H1 (cell line): ENCODE results near the gene APBA2.

Experiments
- BCL11A ChIP-seq, 2 experiments: IDR thresholded peaks; one replicate each; pipeline ENCODE4 v1.6.1; 2011; ENCODE audit warnings: low read depth in 2 of 2, low read length in 2 of 2, mild to moderate bottlenecking in 2 of 2
- CTBP2 ChIP-seq: IDR thresholded peaks from 2 replicates; pipeline ENCODE4 v1.7.0; 2011; ENCODE audit warnings: borderline replicate concordance, mild to moderate bottlenecking, moderate library complexity, mixed read lengths, low read length; ENCODE audit not compliant: insufficient read depth, insufficient read length
- GABPA ChIP-seq: IDR thresholded peaks from 2 replicates; pipeline ENCODE4 v1.6.1; 2011; ENCODE audit warnings: mild to moderate bottlenecking, low read length, moderate library complexity, borderline replicate concordance; ENCODE audit not compliant: insufficient read depth
- JUN ChIP-seq: IDR thresholded peaks from 2 replicates; pipeline ENCODE4 v1.6.1; 2011; ENCODE audit warnings: low read depth, mild to moderate bottlenecking, improper control_type of control experiment, low read length
- KDM1A ChIP-seq: fragments of 200-600, 300-600 bp; sonication (generic); IDR thresholded peaks from 2 replicates; pipeline ENCODE4 v1.7.1; 2016; ENCODE audit warnings: mild to moderate bottlenecking, low read length, borderline replicate concordance
- NRF1 ChIP-seq: IDR thresholded peaks from 2 replicates; pipeline ENCODE4 v1.6.1; 2011; ENCODE audit warnings: mild to moderate bottlenecking, low read depth, low read length, improper control_type of control experiment
- POLR2A ChIP-seq, 2 experiments: IDR thresholded peaks; 1 replicate in 1 of 2; 2 replicates in 1 of 2; pipeline ENCODE4 v1.6.1; 2011; ENCODE audit warnings: low read depth in 2 of 2, low read length in 2 of 2, mild to moderate bottlenecking in 2 of 2; ENCODE audit errors: control extremely low read depth in 1 of 2
- RFX5 ChIP-seq: IDR thresholded peaks from 2 replicates; pipeline ENCODE4 v1.6.1; 2011; ENCODE audit warnings: low read depth, low read length, improper control_type of control experiment, borderline replicate concordance
- SP2 ChIP-seq: IDR thresholded peaks from 2 replicates; pipeline ENCODE4 v1.6.1; 2012; ENCODE audit warnings: mild to moderate bottlenecking, low read length, inconsistent platforms
- SRF ChIP-seq: IDR thresholded peaks from 2 replicates; pipeline ENCODE4 v1.6.1; 2011; ENCODE audit warnings: mild to moderate bottlenecking, low read depth, low read length, moderate library complexity
- ZNF274 ChIP-seq: IDR thresholded peaks from 2 replicates; pipeline ENCODE4 v1.7.0; 2012; ENCODE audit warnings: low read length, borderline replicate concordance; ENCODE audit errors: extremely low read depth
- TF ChIP-seq, protein P1 (sequence below), 3 experiments: IDR thresholded peaks; 1 replicate in 2 of 3; 2 replicates in 1 of 3; pipeline versions ENCODE4 v1.5.1 to v1.6.1; 2011; ENCODE audit warnings: low read length in 3 of 3, mild to moderate bottlenecking in 3 of 3, inconsistent platforms in 2 of 3, low read depth in 1 of 3, moderate library complexity in 1 of 3; ENCODE audit not compliant: insufficient read depth in 1 of 3; ENCODE audit errors: control extremely low read depth in 1 of 3
- TF ChIP-seq, protein P2 (sequence below): IDR thresholded peaks from 2 replicates; pipeline ENCODE4 v1.6.1; 2012; ENCODE audit warnings: inconsistent platforms

DNA sequence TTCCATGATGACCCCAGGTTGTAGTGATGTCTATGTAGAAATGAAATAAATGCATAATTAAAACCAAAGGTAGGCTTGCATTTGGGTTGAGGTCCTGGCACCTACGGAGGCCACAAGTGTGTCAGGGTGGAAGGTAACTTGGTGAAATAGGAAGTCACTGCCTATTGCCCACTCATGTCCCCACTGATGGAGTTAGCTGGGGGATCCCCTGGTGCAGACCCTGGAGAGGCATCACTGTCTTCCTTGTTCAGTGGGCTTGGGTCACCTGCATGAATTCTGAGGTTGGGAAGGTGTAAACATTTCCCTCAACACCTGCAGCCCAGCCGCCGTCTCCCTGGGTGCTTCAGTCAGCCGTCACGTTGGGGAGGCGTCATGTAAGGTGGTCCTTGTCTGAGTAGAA is 97.1 kb downstream of the APBA2 start:
- TF ChIP-seq, protein P1, sequence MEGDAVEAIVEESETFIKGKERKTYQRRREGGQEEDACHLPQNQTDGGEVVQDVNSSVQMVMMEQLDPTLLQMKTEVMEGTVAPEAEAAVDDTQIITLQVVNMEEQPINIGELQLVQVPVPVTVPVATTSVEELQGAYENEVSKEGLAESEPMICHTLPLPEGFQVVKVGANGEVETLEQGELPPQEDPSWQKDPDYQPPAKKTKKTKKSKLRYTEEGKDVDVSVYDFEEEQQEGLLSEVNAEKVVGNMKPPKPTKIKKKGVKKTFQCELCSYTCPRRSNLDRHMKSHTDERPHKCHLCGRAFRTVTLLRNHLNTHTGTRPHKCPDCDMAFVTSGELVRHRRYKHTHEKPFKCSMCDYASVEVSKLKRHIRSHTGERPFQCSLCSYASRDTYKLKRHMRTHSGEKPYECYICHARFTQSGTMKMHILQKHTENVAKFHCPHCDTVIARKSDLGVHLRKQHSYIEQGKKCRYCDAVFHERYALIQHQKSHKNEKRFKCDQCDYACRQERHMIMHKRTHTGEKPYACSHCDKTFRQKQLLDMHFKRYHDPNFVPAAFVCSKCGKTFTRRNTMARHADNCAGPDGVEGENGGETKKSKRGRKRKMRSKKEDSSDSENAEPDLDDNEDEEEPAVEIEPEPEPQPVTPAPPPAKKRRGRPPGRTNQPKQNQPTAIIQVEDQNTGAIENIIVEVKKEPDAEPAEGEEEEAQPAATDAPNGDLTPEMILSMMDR (IDR thresholded peaks at IDR 0.05; ENCODE audit: control extremely low read depth in 1 of 3, insufficient read depth in 1 of 3, low read depth in 1 of 3, low read length in 3 of 3), result no peak
- TF ChIP-seq NRF1, result no peak
- TF ChIP-seq, protein P2, sequence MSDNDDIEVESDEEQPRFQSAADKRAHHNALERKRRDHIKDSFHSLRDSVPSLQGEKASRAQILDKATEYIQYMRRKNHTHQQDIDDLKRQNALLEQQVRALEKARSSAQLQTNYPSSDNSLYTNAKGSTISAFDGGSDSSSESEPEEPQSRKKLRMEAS, result no peak
- TF ChIP-seq SP2, result no peak
- TF ChIP-seq GABPA, result no peak
- TF ChIP-seq ZNF274, result no peak
- no peak for TF ChIP-seq KDM1A
- TF ChIP-seq CTBP2, result no peak
- no peak for TF ChIP-seq RFX5
- TF ChIP-seq POLR2A (IDR thresholded peaks at IDR 0.05; ENCODE audit: control extremely low read depth in 1 of 2, low read depth in 2 of 2, low read length in 2 of 2), result no peak
- no peak for TF ChIP-seq BCL11A (IDR thresholded peaks at IDR 0.05; ENCODE audit: low read depth in 2 of 2, low read length in 2 of 2)
- TF ChIP-seq SRF, result no peak
- no peak for TF ChIP-seq JUN
